Measurements from ENCODE around the gene FBXW12.
"Not testable (repeated sequence)": the region's sequence is repeated elsewhere in the genome, so short reads cannot be mapped to it uniquely, and the experiment has no call there.

Gene FBXW12, protein sequence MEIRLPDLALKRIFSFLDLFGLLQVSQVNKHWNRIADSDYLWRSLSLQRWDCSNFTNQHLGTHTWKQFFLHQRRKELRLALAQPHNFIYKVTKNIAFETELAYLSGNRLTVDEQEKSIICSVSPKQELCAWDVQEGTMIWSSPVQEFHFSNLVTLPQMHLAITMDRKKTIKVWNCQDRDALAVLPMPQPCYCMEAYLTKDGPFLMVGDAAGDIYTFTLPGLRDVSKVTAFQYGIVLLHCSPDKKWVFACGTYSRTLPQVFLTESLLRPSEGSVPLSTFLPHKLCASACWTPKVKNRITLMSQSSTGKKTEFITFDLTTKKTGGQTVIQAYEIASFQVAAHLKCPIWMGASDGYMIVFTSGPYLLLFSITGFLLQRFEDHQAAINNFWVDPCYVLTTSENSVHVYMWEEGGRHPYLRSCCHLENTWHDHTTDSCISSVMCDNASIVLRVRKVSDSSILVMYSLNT

DNA sequence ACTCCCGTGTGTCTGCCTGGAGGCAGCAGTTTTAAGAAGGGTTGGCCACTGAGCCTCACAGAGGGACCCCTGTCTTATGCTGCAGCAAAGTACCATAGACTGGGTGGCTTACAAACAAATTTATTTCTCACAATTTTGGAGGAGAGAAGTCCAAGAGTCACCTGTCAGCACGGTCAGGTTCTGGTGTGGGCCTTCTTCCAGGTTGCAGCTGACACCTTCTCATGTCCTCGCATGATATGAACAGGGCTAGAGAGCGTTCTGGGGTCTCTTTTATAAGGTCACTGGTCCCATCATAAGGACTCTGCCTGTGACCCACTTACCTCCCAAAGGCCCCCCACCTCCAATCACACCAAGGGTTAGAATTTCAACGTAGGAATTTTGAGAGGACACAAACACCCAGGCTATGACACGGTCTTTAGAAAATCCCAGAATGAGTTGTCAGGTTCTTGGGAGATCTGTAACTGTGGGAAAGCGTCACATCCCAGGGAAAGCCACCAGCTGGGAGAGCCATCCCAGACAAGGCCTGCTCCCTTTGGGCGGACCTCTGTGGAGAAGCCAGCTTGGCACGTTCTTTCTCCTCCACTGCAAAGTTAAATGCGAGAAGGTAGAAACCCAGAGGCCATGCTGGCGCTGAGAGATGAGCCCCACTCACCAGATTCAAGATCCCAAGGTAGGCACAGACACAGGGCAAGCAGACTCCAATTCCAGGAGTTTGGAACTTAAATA lies at the start of gene FBXW12:
TSS of gene FBXW12 (plus strand) at position 569 of the 726 bp plus-strand sequence. CDS start 549 bp downstream, outside the sequence.
- DNase-seq: no peak

DNA sequence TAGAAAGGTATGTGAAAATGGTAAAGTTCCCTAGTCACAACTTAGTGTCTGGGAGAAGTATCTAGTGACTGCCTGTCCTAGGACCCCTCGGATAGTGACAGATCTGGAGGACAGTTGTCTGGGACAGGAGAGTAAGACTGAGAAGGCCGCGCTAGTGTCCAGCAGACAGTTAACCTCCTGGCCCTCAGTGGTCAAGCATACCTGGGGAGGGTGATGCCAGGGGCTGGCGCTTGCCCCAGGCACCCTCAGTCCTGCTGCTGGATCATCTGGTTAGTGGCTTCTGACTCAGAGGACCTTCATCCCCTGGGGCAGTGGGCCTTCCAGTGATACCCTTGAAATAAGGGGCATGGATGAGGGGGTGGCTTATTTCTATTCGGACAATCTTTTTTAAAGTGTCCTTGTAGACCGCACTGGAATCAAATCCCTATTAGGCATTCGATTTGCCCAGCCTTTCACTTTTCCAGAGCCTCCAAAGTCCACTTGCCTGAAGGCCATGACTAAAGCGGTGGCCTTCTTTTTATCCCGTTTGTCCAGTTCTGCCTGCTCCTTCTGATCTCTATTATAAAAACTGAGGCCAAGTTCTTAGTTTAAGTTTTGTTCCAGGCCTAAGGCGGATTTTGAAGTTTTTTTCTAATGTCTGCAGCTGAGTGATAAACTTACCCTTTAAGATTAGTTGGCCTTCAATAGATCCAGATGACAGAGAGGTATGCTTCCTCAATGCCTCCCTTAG lies 40.1 kb upstream of the FBXW12 start:
- not testable (repeated sequence) for DNase-seq

DNA sequence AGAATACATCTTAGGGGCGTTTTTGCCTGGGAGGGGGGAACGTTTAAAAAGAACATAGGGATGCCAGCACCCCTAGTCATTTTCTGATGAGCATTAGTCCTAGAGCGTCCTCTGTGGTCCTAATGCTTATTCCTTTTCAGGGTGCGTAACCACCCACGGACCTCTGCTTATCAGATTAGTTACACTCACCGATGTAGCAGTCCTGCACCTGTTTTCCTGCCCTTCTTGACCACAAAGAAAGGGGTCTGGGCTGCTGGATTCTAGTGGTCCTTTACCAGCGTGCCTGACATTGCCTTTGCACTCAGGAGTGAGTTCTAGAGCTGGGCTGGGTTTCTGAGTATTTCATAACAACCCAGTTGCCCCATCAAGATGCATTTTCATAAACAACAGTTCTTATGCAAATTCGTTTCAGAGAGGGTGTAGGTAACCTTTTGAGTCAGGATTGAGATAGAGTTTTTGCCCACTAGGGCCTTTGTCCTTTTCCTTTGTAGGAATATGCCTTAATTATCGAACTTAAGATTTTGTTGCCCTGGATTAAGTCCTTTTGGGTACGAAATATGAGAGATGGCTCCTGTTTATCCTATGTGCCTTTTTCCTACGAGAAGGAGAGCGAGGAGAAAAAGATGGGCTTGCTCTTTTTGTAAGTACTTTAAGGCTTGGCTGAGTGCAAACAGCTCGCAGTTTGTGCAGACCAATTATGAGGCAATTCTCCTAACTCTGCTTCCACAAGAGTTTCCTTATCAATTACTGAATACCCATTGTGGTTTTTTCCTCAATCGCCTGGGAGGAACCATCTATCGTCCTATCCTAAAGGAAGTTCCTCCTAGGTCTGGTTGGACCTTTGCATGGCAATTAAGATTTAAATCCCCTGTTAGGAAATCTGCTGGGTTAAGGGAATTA lies 38.4 kb upstream of the FBXW12 start, which contains the start of gene SPINK8:
TSS of gene SPINK8 (minus strand) at position 316 of the 900 bp plus-strand sequence. CDS start 5,320 bp downstream, outside the sequence.
- DNase-seq: not testable (repeated sequence)

DNA sequence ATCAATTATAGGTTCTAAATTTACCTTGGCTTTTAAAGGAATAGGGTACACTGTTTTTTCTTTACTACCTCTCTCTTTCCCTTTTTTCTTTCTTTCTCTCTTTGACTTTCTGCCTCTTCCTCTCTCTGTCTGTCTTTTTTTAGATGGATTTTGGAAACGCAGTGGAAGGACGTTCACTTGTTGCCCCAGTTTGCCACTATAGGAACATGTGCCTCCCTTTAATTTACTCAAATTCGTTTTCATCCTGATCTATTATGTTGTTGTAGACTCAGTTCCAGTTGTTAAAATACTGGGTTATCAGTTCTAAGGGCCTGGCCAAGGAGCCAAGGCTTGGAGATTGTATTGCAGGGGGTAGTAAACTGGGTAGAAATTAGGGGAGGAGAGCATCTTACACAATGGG lies 37.4 kb upstream of the FBXW12 start:
- DNase-seq: no peak

DNA sequence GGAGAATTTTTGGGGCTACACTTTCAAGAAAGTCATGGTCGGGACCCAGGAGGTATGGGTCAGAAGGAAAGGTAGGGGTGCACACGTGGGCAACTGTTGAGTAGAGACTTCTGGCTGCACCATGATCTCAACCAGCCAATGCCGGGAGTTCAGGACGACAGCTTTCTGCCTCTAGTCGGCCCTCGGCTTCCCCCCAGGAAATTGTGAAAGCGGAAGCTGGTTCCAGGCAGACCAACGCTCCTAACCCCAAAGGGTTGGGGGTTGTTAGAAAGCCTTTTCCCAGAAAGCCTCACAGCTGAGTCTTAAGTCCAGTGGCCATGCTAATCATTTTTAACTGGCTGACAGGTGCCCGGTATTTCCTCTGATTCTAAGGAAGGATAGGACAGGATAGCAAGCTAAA lies 36.7 kb upstream of the FBXW12 start:
- not testable (repeated sequence) for DNase-seq

DNA sequence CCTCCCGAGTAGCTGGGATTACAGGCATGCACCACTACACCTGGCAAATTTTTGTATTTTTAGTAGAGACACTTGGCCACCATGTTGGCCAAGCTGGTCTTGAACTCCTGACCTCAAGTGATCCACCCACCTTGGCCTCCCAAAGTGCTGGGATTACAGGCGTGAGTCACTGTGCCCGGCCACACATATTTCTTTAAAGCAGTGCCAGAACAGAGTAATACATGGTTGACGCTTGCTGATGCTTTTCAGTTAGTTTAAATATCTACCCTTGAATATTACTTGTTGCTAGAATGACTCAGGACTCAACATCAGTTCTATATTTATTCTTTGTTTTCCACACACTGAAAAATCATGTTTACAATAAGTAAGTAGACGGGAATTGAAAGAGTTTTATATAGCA lies 34.5 kb upstream of the FBXW12 start:
- DNase-seq: not testable (repeated sequence)

DNA sequence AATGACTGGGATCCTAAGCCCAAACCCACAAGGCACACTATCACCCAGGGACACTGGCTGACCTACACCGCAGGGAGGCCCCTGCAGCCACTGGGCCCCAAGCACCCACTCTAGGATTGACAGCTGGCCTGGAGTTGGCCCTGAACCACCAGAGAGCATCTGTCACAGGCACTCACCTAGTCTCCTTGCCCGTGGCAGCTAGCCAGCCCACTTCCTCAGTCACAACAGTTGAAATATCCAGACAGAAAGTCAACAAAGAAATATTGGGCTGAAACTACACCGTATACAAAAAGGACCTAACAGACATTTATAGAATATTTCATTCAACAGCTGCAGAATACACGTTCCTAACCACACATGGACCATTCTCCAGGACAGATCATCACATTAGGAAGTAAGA lies 33.4 kb upstream of the FBXW12 start:
- DNase-seq: no peak

DNA sequence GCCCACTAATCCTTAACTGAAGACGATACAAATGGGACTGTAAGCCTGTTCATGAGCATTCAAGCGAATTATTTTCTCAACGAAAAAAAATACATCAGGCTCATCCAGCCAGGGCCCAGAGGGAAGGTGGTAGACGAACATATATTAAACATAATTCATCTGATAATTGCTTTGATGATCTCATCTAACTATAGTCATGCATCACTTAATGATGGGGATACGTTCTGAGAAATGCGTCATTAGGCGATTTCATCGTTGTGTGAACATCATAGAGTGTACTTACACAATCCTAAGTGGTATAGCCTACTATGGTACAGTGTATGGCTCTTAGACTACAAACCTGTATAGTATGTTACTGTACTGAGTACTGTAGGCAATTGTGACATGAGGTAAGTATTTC lies 28.6 kb upstream of the FBXW12 start:
- no peak for DNase-seq

DNA sequence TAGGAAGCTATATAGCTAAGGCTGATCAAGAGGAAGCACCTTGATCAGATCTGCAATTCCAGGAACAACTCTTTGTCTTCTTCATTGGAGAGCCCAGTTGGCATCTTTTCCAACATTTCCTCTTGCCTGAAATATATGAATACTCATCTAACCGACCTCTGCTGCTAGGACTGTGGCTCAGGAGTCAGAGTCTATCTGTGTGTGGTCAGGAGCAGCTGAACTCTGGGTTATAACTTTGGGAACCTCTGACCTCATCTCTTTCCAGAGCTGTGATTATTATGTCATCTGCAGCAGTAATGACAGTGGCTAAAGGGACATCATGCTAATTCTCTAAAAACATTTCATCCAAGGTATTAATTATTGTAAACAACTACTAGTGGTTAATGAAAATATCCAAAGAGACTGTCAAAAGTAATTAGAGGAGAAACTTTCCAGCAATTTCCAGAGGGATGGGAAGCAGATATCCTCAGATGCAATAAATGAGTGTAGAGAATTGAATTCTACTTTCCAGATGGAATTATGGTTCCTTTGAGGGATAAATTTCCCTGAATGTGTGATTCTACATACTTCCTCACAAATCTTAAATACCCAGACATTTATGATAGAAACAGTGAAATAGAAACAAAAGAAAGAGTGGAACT lies 27.0 kb upstream of the FBXW12 start:
- no peak for DNase-seq

DNA sequence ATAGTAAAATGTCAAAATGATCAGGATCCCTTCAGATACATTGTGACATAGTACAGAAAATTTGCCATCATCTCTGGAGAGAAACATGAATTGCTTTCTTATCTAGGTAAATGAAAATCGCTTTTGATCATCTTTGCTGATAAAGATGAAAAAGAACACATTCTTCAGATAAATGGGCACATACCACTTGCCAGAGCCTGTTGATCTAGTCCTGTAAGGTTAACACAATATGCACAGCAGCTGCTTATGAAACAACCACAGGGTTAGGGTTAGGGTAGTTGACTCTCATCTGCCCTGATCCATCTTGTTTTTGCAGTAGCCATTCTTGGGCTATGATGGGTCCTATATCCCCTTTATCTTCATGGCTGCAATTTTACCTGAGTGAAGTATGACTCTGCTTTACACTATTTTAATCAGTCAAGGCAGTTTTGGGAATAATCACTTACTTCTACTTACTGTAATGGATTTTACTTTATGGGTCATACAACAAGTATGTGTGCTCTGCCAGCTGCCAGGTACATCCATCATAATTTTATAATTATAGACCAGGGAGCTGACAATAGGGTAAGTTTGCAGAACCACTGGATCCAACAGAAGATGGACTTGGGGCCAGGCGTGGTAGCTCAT lies 26.0 kb upstream of the FBXW12 start:
- DNase-seq: no peak

DNA sequence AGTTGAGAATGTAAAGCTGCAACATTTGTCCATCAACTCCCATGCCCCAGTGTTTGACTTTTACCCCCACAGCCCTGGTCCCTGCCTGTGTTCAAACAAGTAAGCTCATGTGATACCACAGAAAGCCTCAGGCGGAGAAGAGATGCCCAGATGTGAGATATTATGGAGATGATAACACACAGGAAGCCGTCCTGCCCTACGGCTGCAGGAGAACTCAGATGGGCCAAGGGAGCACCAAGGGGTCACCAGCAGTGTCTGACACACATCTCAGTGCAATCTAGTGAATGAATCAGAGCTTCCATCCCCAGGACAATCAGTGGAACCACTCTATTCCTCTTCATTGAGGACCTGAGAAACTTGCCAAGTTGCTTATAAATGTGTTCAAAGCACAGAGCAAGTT lies 24.5 kb upstream of the FBXW12 start:
- DNase-seq: no peak

DNA sequence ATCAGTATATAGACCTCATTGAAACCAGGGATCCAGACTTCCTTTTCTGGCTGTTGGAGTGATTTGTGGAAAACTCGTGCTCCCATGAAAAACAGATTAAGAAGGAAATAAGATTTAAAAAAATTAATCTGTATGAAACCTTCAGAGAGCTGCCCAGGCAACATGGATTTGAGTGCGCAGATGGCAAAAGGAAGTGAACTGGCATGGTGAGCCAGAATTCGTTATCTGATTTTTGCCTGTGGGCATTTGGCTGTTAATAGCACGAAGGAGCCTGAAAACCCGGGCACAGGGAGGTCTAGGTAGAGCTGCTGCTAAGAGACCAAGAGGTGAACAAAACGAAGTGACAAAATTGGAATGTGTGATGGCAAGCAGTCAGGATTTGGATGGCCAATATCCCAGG lies 19.5 kb upstream of the FBXW12 start:
- DNase-seq: no peak

DNA sequence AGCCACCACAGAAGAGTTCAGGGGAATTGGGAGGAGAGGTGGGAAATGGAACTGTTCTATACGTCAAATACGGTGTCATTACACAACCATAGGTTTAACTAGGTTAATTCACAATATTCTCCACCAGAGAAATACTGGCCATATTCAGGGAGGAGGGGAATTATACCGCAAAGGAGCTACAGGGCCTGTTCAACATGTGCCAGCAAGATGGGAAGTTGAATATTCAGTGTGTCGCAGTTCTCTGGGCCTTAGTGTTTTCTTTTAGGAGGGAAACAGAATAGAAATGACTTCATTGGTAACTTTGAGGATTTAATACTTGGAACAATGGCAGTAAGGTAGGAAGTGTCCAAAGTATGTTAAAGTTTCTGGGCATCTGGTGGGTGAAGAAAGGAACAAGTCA lies 18.0 kb upstream of the FBXW12 start:
- DNase-seq: no peak

DNA sequence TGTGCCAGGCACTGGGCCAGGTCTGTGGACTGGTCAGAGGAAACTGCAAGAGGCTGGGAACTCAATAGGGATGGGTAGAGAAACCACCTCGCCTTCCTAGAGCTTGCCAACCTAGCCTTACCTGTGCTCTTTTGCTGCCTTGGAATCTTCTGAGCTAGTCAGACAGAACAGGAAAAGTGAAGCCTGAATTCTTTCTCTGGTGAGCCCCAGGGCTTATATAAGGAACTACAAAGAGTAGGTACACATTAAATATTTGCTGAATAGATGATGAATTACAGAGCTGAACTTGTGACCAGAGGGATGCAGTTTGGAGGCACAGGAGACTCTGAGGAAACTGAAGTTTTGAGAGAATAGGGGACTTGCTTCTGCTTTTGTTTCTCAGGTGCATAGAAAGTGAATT lies 15.6 kb upstream of the FBXW12 start:
- no peak for DNase-seq

DNA sequence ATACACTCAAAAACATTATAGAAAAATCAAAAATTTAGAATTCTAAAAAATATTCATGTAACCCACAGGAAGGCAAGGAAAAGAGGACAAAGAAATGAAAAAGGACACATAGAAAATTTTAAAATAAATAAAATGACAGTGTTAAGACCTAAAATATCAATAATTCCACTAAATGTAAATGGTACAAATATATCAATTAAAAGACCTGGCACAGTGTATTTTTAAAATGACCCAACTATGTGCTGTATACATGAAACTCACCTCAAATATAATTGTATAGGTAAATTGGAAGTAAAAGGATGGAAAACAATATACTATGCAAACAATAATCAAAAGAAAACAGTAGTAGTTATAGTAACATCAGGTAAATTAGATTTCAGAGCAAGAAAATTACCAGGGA lies 10.1 kb upstream of the FBXW12 start:
- no peak for DNase-seq

DNA sequence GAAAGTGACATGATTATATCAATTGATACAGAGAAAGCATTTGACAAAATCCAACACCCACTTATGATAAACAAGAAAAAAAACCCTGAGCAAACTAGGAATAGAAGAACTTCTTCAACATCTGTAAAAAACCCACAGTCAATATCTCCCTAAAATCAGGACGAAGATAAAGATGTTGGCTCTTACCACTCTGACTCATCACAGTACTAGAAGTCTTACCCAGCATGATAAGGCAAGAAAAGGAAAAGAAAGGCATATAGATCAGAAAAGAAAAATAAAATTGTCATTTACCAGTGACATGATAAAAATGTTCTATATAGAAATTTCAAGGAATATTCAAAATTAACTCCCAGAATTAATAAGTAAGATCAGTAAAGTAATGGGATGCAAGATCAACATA lies 7.2 kb upstream of the FBXW12 start:
- DNase-seq: no peak

DNA sequence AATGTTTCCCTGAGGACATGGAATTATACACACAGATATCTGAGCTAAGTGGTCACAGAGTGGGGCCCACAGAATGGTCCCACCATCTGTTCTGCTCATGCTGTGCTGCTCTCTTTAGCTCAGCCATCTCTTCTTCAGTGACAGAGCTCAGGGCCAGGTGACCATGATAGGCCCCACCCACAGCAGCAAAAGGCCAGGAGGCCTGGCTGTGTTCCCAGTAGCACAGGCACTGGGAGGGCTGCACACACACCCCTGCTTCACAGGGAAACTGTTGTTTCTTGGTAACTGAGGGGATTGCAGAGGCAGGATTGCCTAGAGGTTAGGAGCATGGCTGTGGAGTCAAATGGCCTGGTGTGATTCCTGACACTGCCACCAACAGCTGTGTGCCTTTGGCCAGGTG lies 4.8 kb upstream of the FBXW12 start:
- DNase-seq: no peak

DNA sequence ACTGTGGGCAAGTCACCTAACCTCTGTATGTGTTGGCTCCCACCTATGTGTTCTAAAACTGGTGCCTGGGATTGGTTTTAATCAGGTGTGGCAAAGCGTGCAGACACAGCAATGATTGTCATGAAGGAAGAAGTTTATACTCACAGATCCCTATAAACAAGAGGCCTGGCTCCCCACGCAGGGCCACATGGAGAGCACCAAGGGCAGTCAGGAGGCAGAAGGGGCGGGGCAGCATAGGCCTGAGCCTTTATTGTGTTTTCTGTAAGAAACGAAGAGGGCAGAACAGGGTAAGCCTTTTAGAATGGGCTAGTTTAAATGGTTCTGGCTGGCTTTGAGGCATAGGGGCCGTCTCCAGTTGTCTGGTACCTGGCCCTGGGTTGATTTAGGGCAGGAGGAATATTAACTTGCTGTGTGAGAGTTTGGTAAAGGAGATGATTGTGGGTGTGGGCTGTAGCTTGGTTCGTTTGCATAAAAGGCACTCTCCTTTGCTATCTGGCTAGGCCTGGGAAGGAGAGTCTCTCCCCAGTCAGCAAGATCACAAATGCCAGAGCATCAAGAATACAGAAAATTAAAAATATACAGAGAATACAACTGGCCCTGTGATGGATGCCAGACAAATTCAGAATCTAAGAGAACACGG lies 2.2 kb upstream of the FBXW12 start:
- DNase-seq: no peak

DNA sequence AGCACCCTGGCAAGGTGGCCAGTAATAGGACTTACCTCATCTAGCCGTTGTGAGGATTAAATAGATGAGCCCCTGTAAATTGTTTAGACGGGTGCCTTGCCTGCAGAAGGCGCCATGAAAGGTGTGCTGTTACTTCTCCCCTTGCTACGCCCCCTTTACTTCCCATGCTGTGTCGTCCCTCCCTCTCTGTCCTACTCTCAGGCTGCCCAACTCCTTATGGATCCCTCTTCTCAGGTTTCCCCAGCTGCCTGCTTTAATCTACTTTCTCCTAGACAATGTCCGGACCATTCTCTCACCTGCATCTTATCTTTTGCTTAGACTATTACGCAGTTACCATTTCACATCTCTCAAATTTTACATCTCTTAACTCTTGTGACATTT lies 1.7 kb upstream of the FBXW12 start:
- DNase-seq: no peak

DNA sequence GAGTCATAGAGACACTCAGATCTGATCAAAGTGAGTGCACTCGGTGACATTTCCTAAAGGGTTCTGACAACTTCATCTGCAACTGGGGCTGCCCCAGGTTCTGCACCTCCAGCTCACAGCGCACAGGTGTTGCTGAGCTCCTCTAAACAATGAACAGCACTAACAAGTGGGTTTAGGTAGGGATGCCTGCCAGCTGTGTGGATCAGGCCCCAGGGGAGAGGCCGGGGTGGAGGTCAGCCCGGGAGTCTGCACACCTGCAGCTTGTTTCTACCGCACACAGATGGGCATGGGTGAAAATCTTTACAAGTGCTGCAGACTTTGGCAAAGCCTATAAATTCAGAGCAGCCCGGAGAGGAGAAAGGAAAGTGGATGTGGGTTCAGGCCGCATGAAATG lies 355 bp downstream of the FBXW12 start:
- no peak for DNase-seq

Data from SW 1271 (cell line).